GM21786 (cell line): ENCODE data around the gene MSANTD1.

ENCODE experiments used
- ATAC-seq: cut with Tn5 transposase; IDR thresholded peaks from one replicate; pipeline ENCODE4 v1.9.1; 2021; ENCODE audit not compliant: unreplicated experiment

The MSANTD1 gene

GRCh38 chr4:3215733-3216132 is 33.2 kb upstream of the MSANTD1 start:
- ATAC-seq: no peak

GRCh38 chr4:3217266-3217665 is 31.7 kb upstream of the MSANTD1 start:
- ATAC-seq: no peak

GRCh38 chr4:3217771-3218170 is 31.2 kb upstream of the MSANTD1 start:
- no peak for ATAC-seq

GRCh38 chr4:3218824-3219760 is 29.9 kb upstream of the MSANTD1 start:
- ATAC-seq: no peak

GRCh38 chr4:3219761-3220475 is 29.0 kb upstream of the MSANTD1 start:
- no peak for ATAC-seq

- ATAC-seq: no peak
These were observed 28.3 kb upstream of the MSANTD1 start for GRCh38 chr4:3220476-3221183.

GRCh38 chr4:3221184-3221494 is 27.8 kb upstream of the MSANTD1 start:
- no peak for ATAC-seq

- no peak for ATAC-seq
These were observed 27.0 kb upstream of the MSANTD1 start for GRCh38 chr4:3221996-3222395.

- ATAC-seq: no peak
These were observed 25.6 kb upstream of the MSANTD1 start for GRCh38 chr4:3223346-3223745.

- no peak for ATAC-seq
These were observed 24.8 kb upstream of the MSANTD1 start for GRCh38 chr4:3223956-3224748.

- ATAC-seq: no peak
These were observed 23.7 kb upstream of the MSANTD1 start for GRCh38 chr4:3225071-3225850.

- no peak for ATAC-seq
These were observed 23.0 kb upstream of the MSANTD1 start for GRCh38 chr4:3225936-3226335.

- ATAC-seq: no peak
These were observed 22.5 kb upstream of the MSANTD1 start for GRCh38 chr4:3226467-3226866.

GRCh38 chr4:3226944-3227343 is 22.0 kb upstream of the MSANTD1 start:
- no peak for ATAC-seq

GRCh38 chr4:3227878-3228675 is 20.9 kb upstream of the MSANTD1 start:
- no peak for ATAC-seq

- ATAC-seq: no peak
These were observed 20.1 kb upstream of the MSANTD1 start for GRCh38 chr4:3228881-3229280.

GRCh38 chr4:3229328-3229727 is 19.6 kb upstream of the MSANTD1 start:
- no peak for ATAC-seq

- ATAC-seq: no peak
These were observed 19.0 kb upstream of the MSANTD1 start for GRCh38 chr4:3229964-3230363.

- no peak for ATAC-seq
These were observed 17.5 kb upstream of the MSANTD1 start for GRCh38 chr4:3231471-3231870.
